B cell (primary cell): ENCODE data around the gene SPSB1. TPM values are rescaled to one million over a fixed set of nuclear protein-coding genes. Genes with fewer than 3 reads are reported as not detected.

ENCODE experiments used
- ATAC-seq: fragments of 200-7000 bp; cut with Tn5 transposase; one replicate; pipeline ENCODE4 v1.10.0; 2021; ENCODE audit warnings: low read depth, mild to moderate bottlenecking, moderate number of reproducible peaks, moderate library complexity
- CTCF ChIA-PET: fragments of 350-600 bp; sonication (Branson Sonifier 250); formaldehyde crosslinking; loops from one replicate; lab custom pipeline; 2021; ENCODE audit warnings: antibody characterized with exemption, inconsistent platforms; lab: Charles Lee
- POLR2A ChIA-PET: fragments of 350-600 bp; sonication (Branson Sonifier 250); formaldehyde crosslinking; loops from one replicate; lab custom pipeline; 2021; ENCODE audit warnings: antibody characterized with exemption; lab: Charles Lee
- DNase-seq: peaks from one replicate; pipeline ENCODE4 v3.0.0; 2013
- H2AFZ ChIP-seq: 2 replicates; pipeline ENCODE4 v1.6.1; 2012; ENCODE audit warnings: mild to moderate bottlenecking, low read depth, low read length; ENCODE audit not compliant: insufficient read depth, poor library complexity, severe bottlenecking
- H3K27ac ChIP-seq, 2 donors: 1 replicate in 1 of 2; 2 replicates in 1 of 2; pipeline ENCODE4 v1.5.1; 2012 to 2013; ENCODE audit warnings: low read length in 2 of 2, mild to moderate bottlenecking in 2 of 2, moderate library complexity in 1 of 2
- H3K27me3 ChIP-seq, 4 experiments: fragments of 200-600 bp in 1 of 4; sonication (generic) in 1 of 4; replicated peaks in 1 of 4; 1 replicate in 2 of 4; 2 replicates in 2 of 4; pipeline versions ENCODE4 v1.6.1 to v1.7.0; 2013 to 2016; ENCODE audit warnings: low read length in 3 of 4, mild to moderate bottlenecking in 2 of 4, mixed read lengths in 1 of 4, moderate library complexity in 1 of 4; ENCODE audit not compliant: insufficient read depth in 4 of 4, control insufficient read depth in 3 of 4; ENCODE audit errors: control extremely low read depth in 1 of 4
- H3K36me3 ChIP-seq, 2 experiments: replicated peaks in 1 of 2; 1 replicate in 1 of 2; 2 replicates in 1 of 2; pipeline versions ENCODE4 v1.6.1 to v1.7.1; 2013; ENCODE audit warnings: low read length in 1 of 2; ENCODE audit not compliant: insufficient read depth in 2 of 2, control insufficient read depth in 1 of 2; ENCODE audit errors: control extremely low read depth in 1 of 2, extremely low read depth in 1 of 2
- H3K4me1 ChIP-seq, 2 donors: fragments of 200-600 bp in 1 of 2; sonication (generic) in 1 of 2; 1 replicate in 1 of 2; 2 replicates in 1 of 2; pipeline versions ENCODE4 v1.5.1 to v1.6.1; 2013 to 2017; ENCODE audit warnings: low read length in 2 of 2; ENCODE audit not compliant: control insufficient read depth in 2 of 2, insufficient read depth in 2 of 2
- H3K4me2 ChIP-seq: replicated peaks from 2 replicates; pipeline ENCODE3; 2012; ENCODE audit warnings: mild to moderate bottlenecking, low read depth, low read length; ENCODE audit not compliant: poor library complexity, severe bottlenecking
- H3K4me3 ChIP-seq, 5 experiments: fragments of 200-600 bp in 1 of 5; sonication (generic) in 1 of 5; 1 replicate in 3 of 5; 2 replicates in 2 of 5; pipeline versions ENCODE4 v1.5.1 to v1.7.0; 2011 to 2016; ENCODE audit warnings: low read length in 4 of 5, mild to moderate bottlenecking in 4 of 5, low read depth in 2 of 5, control low read depth in 1 of 5, moderate library complexity in 1 of 5; ENCODE audit not compliant: insufficient read depth in 1 of 5; ENCODE audit errors: control extremely low read depth in 1 of 5, extremely low read depth in 1 of 5
- H3K79me2 ChIP-seq: fragments of 200-600 bp; sonication (generic); one replicate; pipeline ENCODE4 v1.6.0; 2016; ENCODE audit warnings: low read length; ENCODE audit not compliant: control insufficient read depth, insufficient read depth
- H3K9ac ChIP-seq: fragments of 200-600 bp; sonication (generic); 2 replicates; pipeline ENCODE4 v1.6.1; 2017; ENCODE audit warnings: mild to moderate bottlenecking, low read length, moderate library complexity
- H3K9me3 ChIP-seq, 3 donors: one replicate each; pipeline versions ENCODE4 v1.6.1 to v1.7.1; 2013; ENCODE audit warnings: low read length in 2 of 3; ENCODE audit not compliant: control insufficient read depth in 2 of 3, insufficient read depth in 1 of 3; ENCODE audit errors: control extremely low read depth in 1 of 3
- H4K20me1 ChIP-seq: 2 replicates; pipeline ENCODE4 v1.6.0; 2012; ENCODE audit warnings: mild to moderate bottlenecking, low read length; ENCODE audit not compliant: insufficient read depth, control insufficient read depth, poor library complexity, severe bottlenecking
- H3K27ac Mint-ChIP-seq: one replicate; pipeline ENCODE4 v1.8.0; 2021; ENCODE audit warnings: mixed read lengths
- H3K27me3 Mint-ChIP-seq: one replicate; pipeline ENCODE4 v1.8.0; 2021; ENCODE audit warnings: mixed read lengths
- H3K4me1 Mint-ChIP-seq: one replicate; pipeline ENCODE4 v1.8.0; 2021; ENCODE audit warnings: mixed read lengths
- H3K4me3 Mint-ChIP-seq: one replicate; pipeline ENCODE4 v1.8.0; 2021; ENCODE audit warnings: mixed read lengths
- H3K9me3 Mint-ChIP-seq: one replicate; pipeline ENCODE4 v1.8.0; 2022; ENCODE audit warnings: mixed read lengths; ENCODE audit not compliant: insufficient read depth
- EZH2 ChIP-seq: IDR thresholded peaks from 2 replicates; pipeline ENCODE4 v1.6.1; 2012; ENCODE audit warnings: borderline replicate concordance, low read depth, mild to moderate bottlenecking, moderate library complexity, low read length; ENCODE audit not compliant: insufficient read depth, poor library complexity, severe bottlenecking
- WGBS: methylation state at CpG from one replicate; pipeline ENCODE4 v1.1.5; 2013; ENCODE audit warnings: missing lambda C conversion rate; ENCODE audit not compliant: insufficient coverage; 5-methylcytosine and 5-hydroxymethylcytosine counted together
- intact Hi-C: fragments of 100-400 bp; cut with micrococcal nuclease; formaldehyde crosslinking; loops from one replicate; pipeline ENCODE4 v1.10.0; 2022
- polyA plus RNA-seq: library from polyadenylated mRNA; depleted of rRNA; stranded (reverse); fragments of >200 nt; gene quantifications from 2 replicates; pipeline ENCODE4 v1.2.3, GENCODE V29; 2012
- total RNA-seq, 2 donors: library from RNA; stranded (reverse); fragments of 120-200 nt in 1 of 2; gene quantifications; 1 replicate in 1 of 2; 2 replicates in 1 of 2; pipeline versions ENCODE4 v1.2.3 to v1.2.4, GENCODE V29; 2013 to 2022
- TF ChIP-seq, protein P1 (sequence below): fragments of 200-600 bp; IDR thresholded peaks from one replicate; pipeline ENCODE4 v1.8.0; 2022; ENCODE audit warnings: antibody characterized with exemption, mild to moderate bottlenecking

The SPSB1 gene
- total and polyA plus RNA-seq, 2 donors (not counting 1 experiment from before 2014, with no cell fraction given) = 1.7 to 9.4 TPM

DNA sequence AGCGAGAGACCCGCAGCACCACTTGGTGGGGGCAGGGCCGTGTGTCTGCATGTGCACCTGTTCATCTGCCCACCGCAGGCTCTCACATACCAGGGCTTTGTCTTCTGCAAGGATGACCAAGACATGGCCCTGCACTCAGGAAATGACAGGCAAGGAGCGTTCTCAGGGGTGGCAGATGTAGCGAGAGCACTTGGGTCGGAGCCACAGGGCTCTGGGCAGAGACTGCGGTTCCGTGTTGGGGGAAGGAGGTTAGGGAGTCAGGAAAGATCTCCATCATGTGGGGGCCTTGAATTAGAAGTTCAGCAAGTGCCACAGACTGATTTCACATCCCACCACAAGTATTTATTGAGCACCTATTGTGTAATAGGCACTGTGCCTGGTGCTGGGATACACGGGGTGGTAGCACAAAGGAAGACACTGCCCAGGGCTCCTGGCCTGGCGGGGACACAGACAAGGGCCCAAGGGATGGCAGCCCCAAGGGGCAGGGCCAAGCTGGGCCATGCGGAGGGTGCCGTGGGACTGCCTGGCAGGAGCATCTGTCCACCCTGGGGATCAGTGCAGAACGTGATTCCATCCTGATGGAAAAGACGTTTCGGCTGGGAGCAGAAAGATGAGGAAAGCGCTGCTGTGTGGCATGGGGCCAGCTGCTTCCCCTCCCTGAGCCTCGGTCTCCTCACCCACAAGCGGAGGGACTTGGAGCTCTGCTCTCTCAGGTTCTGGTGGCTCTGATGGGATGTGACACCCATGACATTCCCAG is 11.4 kb upstream of the SPSB1 start:
- Mint-ChIP-seq H3K4me1 (peaks cover 17% of the 10 kb centered on the region), H3K4me3 (no peak overlapping the region), H3K27me3 (peaks cover 14% of the 10 kb centered on the region), H3K27ac (no peak overlapping the region), H3K9me3 (peaks cover 10% of the 10 kb centered on the region)
- intact Hi-C loops = no loop called here
- H3K4me2 ChIP-seq = no peak overlapping the region
- no peaks in the 10 kb centered on the region for H3K79me2 ChIP-seq
- H3K9me3 ChIP-seq = peaks cover 0 to 22% (median 3%) of the 10 kb centered on the region in 3 donors
- ATAC-seq (no peak), DNase-seq (no peak)
- H2AFZ ChIP-seq = no peak overlapping the region
- ChIA-PET CTCF (interaction anchor here (1.6 to 5.5 kb wide), 4 partner anchors 8 to 211 kb away, joined by 4 to 38 read pairs (median 21); no protein-coding TSS in a partner anchor), POLR2A (no interaction called here)
- peaks cover 0 to 18% of the 10 kb centered on the region in 2 donors for H3K4me1 ChIP-seq
- WGBS = 85% methylated on average over 16 of the region's 19 CpGs
- no peaks in the 10 kb centered on the region for H3K36me3 ChIP-seq
- H4K20me1 ChIP-seq = no peaks in the 10 kb centered on the region
- H3K4me3 ChIP-seq = no peak overlapping the region
- H3K27ac ChIP-seq = no peak overlapping the region
- H3K27me3 ChIP-seq = peaks cover 0 to 14% (median 4%) of the 10 kb centered on the region in 4 experiments
- H3K9ac ChIP-seq = no peak overlapping the region
- TF ChIP-seq, protein P1, sequence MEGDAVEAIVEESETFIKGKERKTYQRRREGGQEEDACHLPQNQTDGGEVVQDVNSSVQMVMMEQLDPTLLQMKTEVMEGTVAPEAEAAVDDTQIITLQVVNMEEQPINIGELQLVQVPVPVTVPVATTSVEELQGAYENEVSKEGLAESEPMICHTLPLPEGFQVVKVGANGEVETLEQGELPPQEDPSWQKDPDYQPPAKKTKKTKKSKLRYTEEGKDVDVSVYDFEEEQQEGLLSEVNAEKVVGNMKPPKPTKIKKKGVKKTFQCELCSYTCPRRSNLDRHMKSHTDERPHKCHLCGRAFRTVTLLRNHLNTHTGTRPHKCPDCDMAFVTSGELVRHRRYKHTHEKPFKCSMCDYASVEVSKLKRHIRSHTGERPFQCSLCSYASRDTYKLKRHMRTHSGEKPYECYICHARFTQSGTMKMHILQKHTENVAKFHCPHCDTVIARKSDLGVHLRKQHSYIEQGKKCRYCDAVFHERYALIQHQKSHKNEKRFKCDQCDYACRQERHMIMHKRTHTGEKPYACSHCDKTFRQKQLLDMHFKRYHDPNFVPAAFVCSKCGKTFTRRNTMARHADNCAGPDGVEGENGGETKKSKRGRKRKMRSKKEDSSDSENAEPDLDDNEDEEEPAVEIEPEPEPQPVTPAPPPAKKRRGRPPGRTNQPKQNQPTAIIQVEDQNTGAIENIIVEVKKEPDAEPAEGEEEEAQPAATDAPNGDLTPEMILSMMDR = no peak
- no peak for TF ChIP-seq EZH2
